ENCODE results near the gene ZSCAN23.
A peak's percentile ranks its signal among the peaks of the same experiment; 100 is the strongest.

ZSCAN23 gene

DNA sequence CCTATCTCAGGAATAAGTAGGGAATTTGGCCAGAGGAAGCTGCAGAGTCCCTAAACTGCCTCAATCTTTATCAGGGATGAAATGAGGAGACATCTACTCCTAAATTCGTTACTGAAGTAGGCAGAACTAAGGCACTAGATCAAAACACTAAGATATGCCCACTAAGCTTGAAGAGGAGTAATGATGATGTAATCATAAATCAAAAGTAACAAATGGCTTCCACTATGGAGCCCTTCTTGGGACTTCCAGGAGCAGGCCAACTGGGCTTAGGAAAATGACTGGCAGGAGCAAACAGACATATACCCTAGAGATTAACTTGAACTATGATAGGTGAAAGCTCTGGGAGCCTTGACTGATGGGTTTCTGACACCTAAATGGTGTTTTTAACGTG, 59.2 kb downstream of the ZSCAN23 start:
- DNase-seq (ENCODE audit: low read depth in 1 of 2, low spot score in 1 of 2): no peak
- Histone ChIP-seq H3K27me3 (ENCODE audit: insufficient read depth, poor library complexity, severe bottlenecking) (no peaks in the 10 kb centered on the region), H3K4me3 (replicated peaks; ENCODE audit: insufficient read depth, low read length) (no peak overlapping the region), H3K27ac (replicated peaks) (no peak overlapping the region)
- TF ChIP-seq, protein P1, sequence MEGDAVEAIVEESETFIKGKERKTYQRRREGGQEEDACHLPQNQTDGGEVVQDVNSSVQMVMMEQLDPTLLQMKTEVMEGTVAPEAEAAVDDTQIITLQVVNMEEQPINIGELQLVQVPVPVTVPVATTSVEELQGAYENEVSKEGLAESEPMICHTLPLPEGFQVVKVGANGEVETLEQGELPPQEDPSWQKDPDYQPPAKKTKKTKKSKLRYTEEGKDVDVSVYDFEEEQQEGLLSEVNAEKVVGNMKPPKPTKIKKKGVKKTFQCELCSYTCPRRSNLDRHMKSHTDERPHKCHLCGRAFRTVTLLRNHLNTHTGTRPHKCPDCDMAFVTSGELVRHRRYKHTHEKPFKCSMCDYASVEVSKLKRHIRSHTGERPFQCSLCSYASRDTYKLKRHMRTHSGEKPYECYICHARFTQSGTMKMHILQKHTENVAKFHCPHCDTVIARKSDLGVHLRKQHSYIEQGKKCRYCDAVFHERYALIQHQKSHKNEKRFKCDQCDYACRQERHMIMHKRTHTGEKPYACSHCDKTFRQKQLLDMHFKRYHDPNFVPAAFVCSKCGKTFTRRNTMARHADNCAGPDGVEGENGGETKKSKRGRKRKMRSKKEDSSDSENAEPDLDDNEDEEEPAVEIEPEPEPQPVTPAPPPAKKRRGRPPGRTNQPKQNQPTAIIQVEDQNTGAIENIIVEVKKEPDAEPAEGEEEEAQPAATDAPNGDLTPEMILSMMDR (IDR thresholded peaks at IDR 0.05; ENCODE audit: insufficient read depth, low read length): no peak
- TF ChIP-seq SPI1 (IDR thresholded peaks at IDR 0.05; ENCODE audit: borderline replicate concordance, low read depth) (no peak), GABPA (IDR thresholded peaks at IDR 0.05; ENCODE audit: low read depth) (no peak), POLR2AphosphoS5 (IDR thresholded peaks at IDR 0.05; ENCODE audit: low read depth) (no peak), REST (IDR thresholded peaks at IDR 0.05; ENCODE audit: insufficient replicate concordance, low read depth) (no peak)

DNA sequence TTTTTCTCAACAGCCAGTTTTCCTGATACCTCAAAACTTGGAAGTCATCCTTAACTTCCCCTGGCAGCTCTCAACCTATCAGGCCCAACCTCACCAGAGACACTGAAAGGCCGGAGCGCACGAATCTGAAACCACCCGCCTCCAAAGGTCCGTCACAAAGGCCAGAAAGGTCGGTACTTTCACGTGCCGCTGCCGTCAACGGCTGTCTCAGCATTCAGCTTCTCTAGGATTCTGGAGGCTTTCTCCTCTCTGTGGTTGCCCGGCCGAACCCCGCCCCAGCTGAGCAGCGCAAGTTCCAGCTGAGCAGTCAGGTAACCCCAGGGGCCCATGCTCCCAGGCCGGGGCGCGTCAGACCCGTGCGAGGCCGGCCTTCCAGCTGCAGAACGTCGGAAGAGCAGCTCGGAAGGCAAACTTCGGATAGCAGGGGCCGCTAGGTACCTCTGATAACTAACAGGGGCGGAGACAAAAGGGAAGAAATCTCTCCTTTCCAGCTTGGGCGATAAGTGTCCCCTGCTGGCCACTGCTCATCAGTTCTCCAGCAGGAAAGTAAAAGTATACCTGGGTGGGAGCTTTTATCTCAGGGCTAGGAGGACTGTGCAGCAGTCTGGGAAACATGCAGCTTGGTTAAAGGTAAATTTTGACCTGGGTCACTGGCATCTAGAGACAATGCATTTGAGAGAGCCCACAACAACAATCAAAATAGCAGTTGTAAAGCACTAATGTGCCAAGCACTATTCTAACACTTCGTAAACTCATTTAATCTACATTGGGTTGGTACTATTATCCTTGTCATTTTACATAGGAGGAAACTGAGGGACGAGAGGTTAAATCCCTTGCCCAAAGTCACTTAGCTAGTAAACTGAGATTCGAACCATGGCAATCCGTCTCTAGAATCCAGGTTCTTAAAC, 59.8 kb downstream of the ZSCAN23 start:
- H3K27ac ChIP-seq (replicated peaks): no peak overlapping the region
- H3K27me3 ChIP-seq (ENCODE audit: insufficient read depth, poor library complexity, severe bottlenecking): no peaks in the 10 kb centered on the region
- TF ChIP-seq, protein P1 (IDR thresholded peaks at IDR 0.05; ENCODE audit: insufficient read depth, low read length): no peak
- DNase-seq (ENCODE audit: low read depth in 1 of 2, low spot score in 1 of 2): peak in 1 of 2 experiments; percentile 24
- H3K4me3 ChIP-seq (replicated peaks; ENCODE audit: insufficient read depth, low read length): no peak overlapping the region

All from HL-60 (cell line).